ENCODE data around the gene SCNN1B.

SCNN1B gene

GRCh38 chr16:23321206-23321875 is 19.2 kb downstream of the SCNN1B start:
- Mint-ChIP-seq H3K4me3 (no peak overlapping the region), H3K4me1 (ENCODE audit: low read depth) (no peaks in the 10 kb centered on the region), H3K9me3 (no peaks in the 10 kb centered on the region), H3K27ac (no peak overlapping the region), H3K36me3 (ENCODE audit: low read depth) (no peaks in the 10 kb centered on the region), H3K27me3 (peaks cover 3% of the 10 kb centered on the region)
- intact Hi-C loops (cut with micrococcal nuclease), result no loop called here

GRCh38 chr16:23323224-23324030 is 21.3 kb downstream of the SCNN1B start:
- no peaks in the 10 kb centered on the region for H3K36me3 Mint-ChIP-seq (ENCODE audit: low read depth)
- H3K27me3 Mint-ChIP-seq, result peaks cover 5% of the 10 kb centered on the region
- no peaks in the 10 kb centered on the region for H3K4me1 Mint-ChIP-seq (ENCODE audit: low read depth)
- H3K9me3 Mint-ChIP-seq, result no peaks in the 10 kb centered on the region
- no peak overlapping the region for H3K4me3 Mint-ChIP-seq
- H3K27ac Mint-ChIP-seq, result no peak overlapping the region
- intact Hi-C loops (cut with micrococcal nuclease), result no loop called here

GRCh38 chr16:23324727-23325126 is 22.6 kb downstream of the SCNN1B start:
- Mint-ChIP-seq H3K9me3 (no peaks in the 10 kb centered on the region), H3K4me1 (ENCODE audit: low read depth) (no peaks in the 10 kb centered on the region), H3K36me3 (ENCODE audit: low read depth) (no peaks in the 10 kb centered on the region), H3K4me3 (no peak overlapping the region), H3K27me3 (peaks cover 5% of the 10 kb centered on the region), H3K27ac (no peak overlapping the region)
- intact Hi-C loops (cut with micrococcal nuclease), result no loop called here

GRCh38 chr16:23327836-23328235 is 25.7 kb downstream of the SCNN1B start:
- Mint-ChIP-seq H3K36me3 (ENCODE audit: low read depth) (no peaks in the 10 kb centered on the region), H3K9me3 (no peaks in the 10 kb centered on the region)
- intact Hi-C loops (cut with micrococcal nuclease), result no loop called here

GRCh38 chr16:23330161-23330560 is 28.1 kb downstream of the SCNN1B start:
- H3K36me3 Mint-ChIP-seq (ENCODE audit: low read depth), result no peaks in the 10 kb centered on the region
- no peaks in the 10 kb centered on the region for H3K9me3 Mint-ChIP-seq
- peaks cover 3% of the 10 kb centered on the region for H3K27me3 Mint-ChIP-seq
- no peak overlapping the region for H3K4me3 Mint-ChIP-seq
- H3K4me1 Mint-ChIP-seq (ENCODE audit: low read depth), result no peaks in the 10 kb centered on the region
- H3K27ac Mint-ChIP-seq, result no peak overlapping the region
- intact Hi-C loops (cut with micrococcal nuclease), result no loop called here

More at GRCh38 chr16:23327836-23328235, 25.7 kb downstream of the SCNN1B start:
- no peaks in the 10 kb centered on the region for H3K4me1 Mint-ChIP-seq (ENCODE audit: low read depth)
- H3K4me3 Mint-ChIP-seq, result no peak overlapping the region
- no peak overlapping the region for H3K27ac Mint-ChIP-seq
- peaks cover 5% of the 10 kb centered on the region for H3K27me3 Mint-ChIP-seq

GRCh38 chr16:23330583-23331249 is 28.6 kb downstream of the SCNN1B start:
- H3K27me3 Mint-ChIP-seq, result peaks cover 2% of the 10 kb centered on the region
- intact Hi-C loops (cut with micrococcal nuclease), result no loop called here
- H3K36me3 Mint-ChIP-seq (ENCODE audit: low read depth), result no peaks in the 10 kb centered on the region
- H3K4me1 Mint-ChIP-seq (ENCODE audit: low read depth), result no peaks in the 10 kb centered on the region
- H3K9me3 Mint-ChIP-seq, result no peaks in the 10 kb centered on the region
- no peak overlapping the region for H3K27ac Mint-ChIP-seq
- no peak overlapping the region for H3K4me3 Mint-ChIP-seq

- intact Hi-C loops (cut with micrococcal nuclease), result no loop called here
- no peak overlapping the region for H3K4me3 Mint-ChIP-seq
- H3K9me3 Mint-ChIP-seq, result no peaks in the 10 kb centered on the region
- no peaks in the 10 kb centered on the region for H3K36me3 Mint-ChIP-seq (ENCODE audit: low read depth)
- no peaks in the 10 kb centered on the region for H3K27me3 Mint-ChIP-seq
- no peak overlapping the region for H3K27ac Mint-ChIP-seq
- H3K4me1 Mint-ChIP-seq (ENCODE audit: low read depth), result no peaks in the 10 kb centered on the region
These were observed 31.0 kb downstream of the SCNN1B start for GRCh38 chr16:23333034-23333579.

GRCh38 chr16:23333831-23334456 is 31.8 kb downstream of the SCNN1B start:
- Mint-ChIP-seq H3K27ac (no peak overlapping the region), H3K36me3 (ENCODE audit: low read depth) (no peaks in the 10 kb centered on the region), H3K4me3 (no peak overlapping the region), H3K9me3 (no peaks in the 10 kb centered on the region), H3K4me1 (ENCODE audit: low read depth) (no peaks in the 10 kb centered on the region), H3K27me3 (peaks cover 2% of the 10 kb centered on the region)
- intact Hi-C loops (cut with micrococcal nuclease), result no loop called here

GRCh38 chr16:23334457-23334853 is 32.4 kb downstream of the SCNN1B start:
- Mint-ChIP-seq H3K36me3 (ENCODE audit: low read depth) (no peaks in the 10 kb centered on the region), H3K4me1 (ENCODE audit: low read depth) (no peaks in the 10 kb centered on the region), H3K9me3 (no peaks in the 10 kb centered on the region), H3K27me3 (peaks cover 2% of the 10 kb centered on the region), H3K4me3 (no peak overlapping the region), H3K27ac (no peak overlapping the region)
- intact Hi-C loops (cut with micrococcal nuclease), result no loop called here

GRCh38 chr16:23334950-23335349 is 32.8 kb downstream of the SCNN1B start:
- H3K27me3 Mint-ChIP-seq, result peaks cover 2% of the 10 kb centered on the region
- H3K27ac Mint-ChIP-seq, result no peak overlapping the region
- intact Hi-C loops (cut with micrococcal nuclease), result no loop called here
- H3K4me3 Mint-ChIP-seq, result no peak overlapping the region
- H3K9me3 Mint-ChIP-seq, result no peaks in the 10 kb centered on the region
- H3K4me1 Mint-ChIP-seq (ENCODE audit: low read depth), result no peaks in the 10 kb centered on the region
- H3K36me3 Mint-ChIP-seq (ENCODE audit: low read depth), result no peaks in the 10 kb centered on the region

- H3K27ac Mint-ChIP-seq, result no peak overlapping the region
- intact Hi-C loops (cut with micrococcal nuclease), result no loop called here
- H3K27me3 Mint-ChIP-seq, result peaks cover 4% of the 10 kb centered on the region
- no peaks in the 10 kb centered on the region for H3K4me1 Mint-ChIP-seq (ENCODE audit: low read depth)
- no peaks in the 10 kb centered on the region for H3K9me3 Mint-ChIP-seq
- no peaks in the 10 kb centered on the region for H3K36me3 Mint-ChIP-seq (ENCODE audit: low read depth)
- H3K4me3 Mint-ChIP-seq, result no peak overlapping the region
These were observed 35.9 kb downstream of the SCNN1B start for GRCh38 chr16:23337836-23338550.

GRCh38 chr16:23339787-23340186 is 37.7 kb downstream of the SCNN1B start:
- Mint-ChIP-seq H3K27ac (no peak overlapping the region), H3K4me3 (no peak overlapping the region), H3K27me3 (peaks cover 6% of the 10 kb centered on the region), H3K9me3 (no peaks in the 10 kb centered on the region), H3K4me1 (ENCODE audit: low read depth) (no peaks in the 10 kb centered on the region), H3K36me3 (ENCODE audit: low read depth) (no peaks in the 10 kb centered on the region)
- intact Hi-C loops (cut with micrococcal nuclease), result no loop called here

GRCh38 chr16:23342083-23342640 is 40.1 kb downstream of the SCNN1B start:
- no peak overlapping the region for H3K4me3 Mint-ChIP-seq
- H3K9me3 Mint-ChIP-seq, result no peaks in the 10 kb centered on the region
- peaks cover 6% of the 10 kb centered on the region for H3K27me3 Mint-ChIP-seq
- no peak overlapping the region for H3K27ac Mint-ChIP-seq
- no peaks in the 10 kb centered on the region for H3K4me1 Mint-ChIP-seq (ENCODE audit: low read depth)
- H3K36me3 Mint-ChIP-seq (ENCODE audit: low read depth), result no peaks in the 10 kb centered on the region
- intact Hi-C loops (cut with micrococcal nuclease), result no loop called here
